Smooth muscle cell (in vitro differentiated cells): ENCODE results near the gene CEP131. TPM values are rescaled to one million over a fixed set of nuclear protein-coding genes. Genes with fewer than 3 reads are reported as not detected.

ENCODE experiments used
- polyA plus RNA-seq: library from polyadenylated mRNA; unstranded; fragments of >200 nt; fragmentation: Nextera tagmentation; extraction: Ambion mirVana; gene quantifications from 2 replicates; pipeline ENCODE4 v1.2.1, GENCODE V29; 2016
- total RNA-seq: library from RNA; depleted of rRNA; stranded (reverse); fragments of >200 nt; gene quantifications from 2 replicates; pipeline ENCODE4 v1.2.3, GENCODE V29; 2014

The CEP131 gene
- total and polyA plus RNA-seq, 2 experiments from 2014 or later: 3.0 to 13.4 TPM

Other genes with a start within 250 kb of the CEP131 start
- gene CHMP6, start 231.1 kb downstream of the CEP131 start, total RNA-seq: 5.8 and 11.9 TPM in 2 replicates
- 21.5 and 30.9 TPM in 2 replicates for gene CHMP6, start 231.1 kb downstream of the CEP131 start, polyA plus RNA-seq
- 27.8 and 41.9 TPM in 2 replicates for gene BAIAP2, start 187.8 kb downstream of the CEP131 start, total RNA-seq
- 26.6 and 47.2 TPM in 2 replicates for gene BAIAP2, start 187.8 kb downstream of the CEP131 start, polyA plus RNA-seq
- gene PVALEF, start 57.5 kb downstream of the CEP131 start, total RNA-seq: not detected in 2 replicates
- gene PVALEF, start 57.5 kb downstream of the CEP131 start, polyA plus RNA-seq: not detected in 2 replicates
- 0.13 and 0.67 TPM in 2 replicates for gene AATK, start 56.7 kb downstream of the CEP131 start, total RNA-seq
- 0.61 TPM in 2 replicates for gene AATK, start 56.7 kb downstream of the CEP131 start, polyA plus RNA-seq
- 9.5 and 9.8 TPM in 2 replicates for gene TEPSIN, start 16.1 kb upstream of the CEP131 start, total RNA-seq
- 18.6 and 23.4 TPM in 2 replicates for gene TEPSIN, start 16.1 kb upstream of the CEP131 start, polyA plus RNA-seq
- 50.2 and 60.6 TPM in 2 replicates for gene NDUFAF8, start 16.4 kb upstream of the CEP131 start, total RNA-seq
- gene NDUFAF8, start 16.4 kb upstream of the CEP131 start, polyA plus RNA-seq: 111 and 141 TPM in 2 replicates
- gene SLC38A10, start 72.3 kb upstream of the CEP131 start, total RNA-seq: 61.4 and 61.6 TPM in 2 replicates
- 97.1 and 98.4 TPM in 2 replicates for gene SLC38A10, start 72.3 kb upstream of the CEP131 start, polyA plus RNA-seq
- 4.6 and 5.4 TPM in 2 replicates for gene BAHCC1, start 172.5 kb upstream of the CEP131 start, total RNA-seq
- 3.2 and 3.9 TPM in 2 replicates for gene BAHCC1, start 172.5 kb upstream of the CEP131 start, polyA plus RNA-seq